Measurements from ENCODE around the gene MAGOH. TPM values are rescaled to one million over a fixed set of nuclear protein-coding genes. Genes with fewer than 3 reads are reported as not detected.

Gene MAGOH
- total and polyA plus RNA-seq, 10 of the 15 experiments (the other 5 are each of a cell fraction or from before 2014, with no cell fraction given), result 62.6 to 261 (median 89.8) TPM

DNA sequence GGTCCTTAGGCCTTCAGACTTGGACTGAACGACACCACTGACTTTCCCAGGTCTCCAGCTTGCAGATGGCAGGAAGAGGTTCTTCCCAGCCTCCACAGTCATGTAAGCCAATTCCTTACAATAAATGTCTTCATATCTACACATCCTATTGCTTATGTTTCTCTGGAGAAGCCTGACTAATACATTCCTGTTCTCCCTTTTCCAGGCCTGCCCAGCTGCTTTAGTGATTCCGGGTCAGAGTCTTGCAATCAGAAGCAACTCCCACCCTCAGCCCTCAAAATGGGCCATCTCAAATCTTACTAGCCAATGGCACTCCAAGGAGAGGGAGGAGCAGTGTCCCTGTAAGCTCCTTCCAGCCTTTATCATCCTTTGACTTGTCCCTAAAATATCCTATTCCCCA is 58.1 kb downstream of the MAGOH start:
- RAD21 ChIA-PET (ENCODE audit: unreplicated experiment), result no interaction called here
- in situ Hi-C loops (cut with MboI), result loop anchor here (25.0 kb wide), 1 partner anchor 268 kb away; the partner anchor contains the start of gene ECHDC2

More for the DNA sequence above, 58.1 kb downstream of the MAGOH start:
- FAIRE-seq (no peak), ATAC-seq (no peak), DNase-seq (ENCODE audit: low read depth, low spot score) (no peak)
- no TSS peak for BruUV-seq (replicated peaks)
- POLR2A ChIA-PET, result interaction anchor here (1.5 to 2.1 kb wide), 2 partner anchors 13 to 259 kb away, joined by 4 to 7 read pairs; partner anchors contain the start of gene ECHDC2
- CTCF ChIA-PET, result interaction anchor here (0.6 to 4.2 kb wide), 11 partner anchors 9 to 349 kb away, joined by 3 to 32 read pairs (median 5); no protein-coding TSS in a partner anchor
- no peaks in the 10 kb centered on the region for H3K4me1 ChIP-seq (ENCODE audit: control insufficient read depth, insufficient read depth, low read length)
- H3K36me3 ChIP-seq (ENCODE audit: control insufficient read depth in 2 of 2, insufficient read depth in 2 of 2, low read length in 1 of 2), result no peaks in the 10 kb centered on the region
- no peak overlapping the region for H3K4me2 ChIP-seq (ENCODE audit: control insufficient read depth, insufficient read depth)
- H3K9ac ChIP-seq (ENCODE audit: control insufficient read depth, insufficient read depth, low read length), result no peak overlapping the region
- intact Hi-C loops (cut with micrococcal nuclease; ENCODE audit: unreplicated experiment), result no loop called here
- no peaks in the 10 kb centered on the region; a peak in 1 of 4 replicates for H3K27me3 ChIP-seq (replicated peaks in 1 of 2; ENCODE audit: control insufficient read depth in 2 of 2, insufficient read depth in 2 of 2, low read length in 1 of 2)
- SMC1A ChIA-PET (ENCODE audit: uncharacterized antibody, unreplicated experiment), result interaction anchor here (0.7 to 1.9 kb wide), 5 partner anchors 9 to 262 kb away, joined by 3 to 5 read pairs (median 3); no protein-coding TSS in a partner anchor
- no peak overlapping the region for H3K27ac ChIP-seq (ENCODE audit: control insufficient read depth, insufficient read depth)
- H3K9me3 ChIP-seq (replicated peaks; ENCODE audit: control insufficient read depth, insufficient read depth, low read length), result no peaks in the 10 kb centered on the region; the same call in 2 of the 3 replicates
- TF ChIP-seq, protein P1, sequence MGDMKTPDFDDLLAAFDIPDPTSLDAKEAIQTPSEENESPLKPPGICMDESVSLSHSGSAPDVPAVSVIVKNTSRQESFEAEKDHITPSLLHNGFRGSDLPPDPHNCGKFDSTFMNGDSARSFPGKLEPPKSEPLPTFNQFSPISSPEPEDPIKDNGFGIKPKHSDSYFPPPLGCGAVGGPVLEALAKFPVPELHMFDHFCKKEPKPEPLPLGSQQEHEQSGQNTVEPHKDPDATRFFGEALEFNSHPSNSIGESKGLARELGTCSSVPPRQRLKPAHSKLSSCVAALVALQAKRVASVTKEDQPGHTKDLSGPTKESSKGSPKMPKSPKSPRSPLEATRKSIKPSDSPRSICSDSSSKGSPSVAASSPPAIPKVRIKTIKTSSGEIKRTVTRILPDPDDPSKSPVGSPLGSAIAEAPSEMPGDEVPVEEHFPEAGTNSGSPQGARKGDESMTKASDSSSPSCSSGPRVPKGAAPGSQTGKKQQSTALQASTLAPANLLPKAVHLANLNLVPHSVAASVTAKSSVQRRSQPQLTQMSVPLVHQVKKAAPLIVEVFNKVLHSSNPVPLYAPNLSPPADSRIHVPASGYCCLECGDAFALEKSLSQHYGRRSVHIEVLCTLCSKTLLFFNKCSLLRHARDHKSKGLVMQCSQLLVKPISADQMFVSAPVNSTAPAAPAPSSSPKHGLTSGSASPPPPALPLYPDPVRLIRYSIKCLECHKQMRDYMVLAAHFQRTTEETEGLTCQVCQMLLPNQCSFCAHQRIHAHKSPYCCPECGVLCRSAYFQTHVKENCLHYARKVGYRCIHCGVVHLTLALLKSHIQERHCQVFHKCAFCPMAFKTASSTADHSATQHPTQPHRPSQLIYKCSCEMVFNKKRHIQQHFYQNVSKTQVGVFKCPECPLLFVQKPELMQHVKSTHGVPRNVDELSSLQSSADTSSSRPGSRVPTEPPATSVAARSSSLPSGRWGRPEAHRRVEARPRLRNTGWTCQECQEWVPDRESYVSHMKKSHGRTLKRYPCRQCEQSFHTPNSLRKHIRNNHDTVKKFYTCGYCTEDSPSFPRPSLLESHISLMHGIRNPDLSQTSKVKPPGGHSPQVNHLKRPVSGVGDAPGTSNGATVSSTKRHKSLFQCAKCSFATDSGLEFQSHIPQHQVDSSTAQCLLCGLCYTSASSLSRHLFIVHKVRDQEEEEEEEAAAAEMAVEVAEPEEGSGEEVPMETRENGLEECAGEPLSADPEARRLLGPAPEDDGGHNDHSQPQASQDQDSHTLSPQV (IDR thresholded peaks at IDR 0.05), result no peak
- no peak for TF ChIP-seq TCF7 (IDR thresholded peaks at IDR 0.05; ENCODE audit: borderline replicate concordance)
- no peak for TF ChIP-seq PAX8 (IDR thresholded peaks at IDR 0.05)
- TF ChIP-seq, protein P2, sequence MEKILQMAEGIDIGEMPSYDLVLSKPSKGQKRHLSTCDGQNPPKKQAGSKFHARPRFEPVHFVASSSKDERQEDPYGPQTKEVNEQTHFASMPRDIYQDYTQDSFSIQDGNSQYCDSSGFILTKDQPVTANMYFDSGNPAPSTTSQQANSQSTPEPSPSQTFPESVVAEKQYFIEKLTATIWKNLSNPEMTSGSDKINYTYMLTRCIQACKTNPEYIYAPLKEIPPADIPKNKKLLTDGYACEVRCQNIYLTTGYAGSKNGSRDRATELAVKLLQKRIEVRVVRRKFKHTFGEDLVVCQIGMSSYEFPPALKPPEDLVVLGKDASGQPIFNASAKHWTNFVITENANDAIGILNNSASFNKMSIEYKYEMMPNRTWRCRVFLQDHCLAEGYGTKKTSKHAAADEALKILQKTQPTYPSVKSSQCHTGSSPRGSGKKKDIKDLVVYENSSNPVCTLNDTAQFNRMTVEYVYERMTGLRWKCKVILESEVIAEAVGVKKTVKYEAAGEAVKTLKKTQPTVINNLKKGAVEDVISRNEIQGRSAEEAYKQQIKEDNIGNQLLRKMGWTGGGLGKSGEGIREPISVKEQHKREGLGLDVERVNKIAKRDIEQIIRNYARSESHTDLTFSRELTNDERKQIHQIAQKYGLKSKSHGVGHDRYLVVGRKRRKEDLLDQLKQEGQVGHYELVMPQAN (conservative IDR thresholded peaks at IDR 0.05), result no peak
- TF ChIP-seq, protein P3, sequence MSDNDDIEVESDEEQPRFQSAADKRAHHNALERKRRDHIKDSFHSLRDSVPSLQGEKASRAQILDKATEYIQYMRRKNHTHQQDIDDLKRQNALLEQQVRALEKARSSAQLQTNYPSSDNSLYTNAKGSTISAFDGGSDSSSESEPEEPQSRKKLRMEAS (IDR thresholded peaks at IDR 0.05; ENCODE audit: low read depth, low read length), result no peak
- TF ChIP-seq NRF1 (conservative IDR thresholded peaks at IDR 0.05; ENCODE audit: low read depth, low read length), result no peak
- TF ChIP-seq, protein P4, sequence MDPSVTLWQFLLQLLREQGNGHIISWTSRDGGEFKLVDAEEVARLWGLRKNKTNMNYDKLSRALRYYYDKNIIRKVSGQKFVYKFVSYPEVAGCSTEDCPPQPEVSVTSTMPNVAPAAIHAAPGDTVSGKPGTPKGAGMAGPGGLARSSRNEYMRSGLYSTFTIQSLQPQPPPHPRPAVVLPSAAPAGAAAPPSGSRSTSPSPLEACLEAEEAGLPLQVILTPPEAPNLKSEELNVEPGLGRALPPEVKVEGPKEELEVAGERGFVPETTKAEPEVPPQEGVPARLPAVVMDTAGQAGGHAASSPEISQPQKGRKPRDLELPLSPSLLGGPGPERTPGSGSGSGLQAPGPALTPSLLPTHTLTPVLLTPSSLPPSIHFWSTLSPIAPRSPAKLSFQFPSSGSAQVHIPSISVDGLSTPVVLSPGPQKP (IDR thresholded peaks at IDR 0.05; ENCODE audit: low read depth, low read length), result no peak
- TF ChIP-seq RAD51 (IDR thresholded peaks at IDR 0.05), result no peak
- TF ChIP-seq ZNF207 (IDR thresholded peaks at IDR 0.05; ENCODE audit: borderline replicate concordance), result no peak
- TF ChIP-seq BMI1 (IDR thresholded peaks at IDR 0.05; ENCODE audit: borderline replicate concordance), result no peak
- TF ChIP-seq RB1 (IDR thresholded peaks at IDR 0.05; ENCODE audit: borderline replicate concordance), result no peak
- TF ChIP-seq IRF4 (IDR thresholded peaks at IDR 0.05; ENCODE audit: low read depth, low read length), result no peak
- TF ChIP-seq, protein P5, sequence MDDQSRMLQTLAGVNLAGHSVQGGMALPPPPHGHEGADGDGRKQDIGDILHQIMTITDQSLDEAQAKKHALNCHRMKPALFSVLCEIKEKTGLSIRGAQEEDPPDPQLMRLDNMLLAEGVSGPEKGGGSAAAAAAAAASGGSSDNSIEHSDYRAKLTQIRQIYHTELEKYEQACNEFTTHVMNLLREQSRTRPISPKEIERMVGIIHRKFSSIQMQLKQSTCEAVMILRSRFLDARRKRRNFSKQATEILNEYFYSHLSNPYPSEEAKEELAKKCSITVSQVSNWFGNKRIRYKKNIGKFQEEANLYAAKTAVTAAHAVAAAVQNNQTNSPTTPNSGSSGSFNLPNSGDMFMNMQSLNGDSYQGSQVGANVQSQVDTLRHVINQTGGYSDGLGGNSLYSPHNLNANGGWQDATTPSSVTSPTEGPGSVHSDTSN (IDR thresholded peaks at IDR 0.05; ENCODE audit: insufficient replicate concordance, low read depth, low read length), result no peak
- no peak for TF ChIP-seq MYB (IDR thresholded peaks at IDR 0.05; ENCODE audit: borderline replicate concordance, low read depth, low read length)
- no peak for TF ChIP-seq SREBF1 (IDR thresholded peaks at IDR 0.05; ENCODE audit: low read length)
- no peak for TF ChIP-seq SMC3 (IDR thresholded peaks at IDR 0.05; ENCODE audit: borderline replicate concordance, low read length)
- TF ChIP-seq ZBED1 (IDR thresholded peaks at IDR 0.05; ENCODE audit: borderline replicate concordance), result no peak
- H3K4me3 ChIP-seq, result no peak overlapping the region
- no peaks in the 10 kb centered on the region for H4K20me1 ChIP-seq (ENCODE audit: control insufficient read depth, insufficient read depth)
- H2AFZ ChIP-seq (ENCODE audit: control insufficient read depth, low read depth, low read length), result no peak overlapping the region
- 41% methylated on average over 2 of the region's 2 CpGs for WGBS (ENCODE audit: insufficient coverage, insufficient replicate concordance, low lambda C conversion rate, missing lambda C conversion rate)
- H3K79me2 ChIP-seq (ENCODE audit: control insufficient read depth, insufficient read depth, low read length), result no peaks in the 10 kb centered on the region

All from GM12878 (cell line).